CD4-positive, alpha-beta T cell treated with Interleukin-6 at 100 ng/mL for 8 hours (primary cell): Measurements from ENCODE around the gene PHLPP1.

ENCODE experiments used
- DNase-seq: peaks from one replicate; pipeline ENCODE4 v3.0.0-alpha.2; 2020; ENCODE audit warnings: mixed read lengths, low spot score

Gene PHLPP1

GRCh38 chr18:62744076-62744968 is 29.0 kb downstream of the PHLPP1 start:
- no peak for DNase-seq

DNA sequence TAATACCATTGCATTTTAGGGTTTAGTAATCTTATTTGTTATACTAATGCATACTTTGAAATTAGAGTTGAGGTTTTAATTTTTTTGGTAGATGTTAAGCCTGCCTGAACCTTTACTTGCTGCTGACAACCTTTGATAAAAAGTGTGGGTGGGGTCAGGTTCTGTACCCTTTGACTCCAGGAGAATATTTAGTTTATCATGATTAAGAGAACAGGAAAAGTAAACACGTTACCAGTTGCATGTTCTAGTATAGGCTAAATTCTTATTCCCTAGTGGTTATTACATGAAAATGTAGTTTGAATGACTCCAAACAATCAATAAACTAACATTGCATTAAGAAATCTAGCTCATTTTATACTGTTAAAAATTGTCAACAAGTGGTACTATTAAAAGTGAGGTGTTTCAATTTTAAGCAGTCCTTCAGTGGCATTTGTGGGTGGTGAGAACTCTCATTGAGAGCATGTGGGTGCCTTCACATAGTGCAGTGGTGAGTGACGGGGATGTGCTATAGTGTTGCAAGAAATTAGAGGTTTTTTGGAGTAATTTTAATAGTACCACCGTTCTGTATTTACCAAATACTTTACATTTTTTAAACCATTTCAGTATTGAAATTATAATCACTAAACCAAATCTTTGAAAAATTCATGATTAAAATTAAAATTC is 29.9 kb downstream of the PHLPP1 start:
- no peak for DNase-seq

DNA sequence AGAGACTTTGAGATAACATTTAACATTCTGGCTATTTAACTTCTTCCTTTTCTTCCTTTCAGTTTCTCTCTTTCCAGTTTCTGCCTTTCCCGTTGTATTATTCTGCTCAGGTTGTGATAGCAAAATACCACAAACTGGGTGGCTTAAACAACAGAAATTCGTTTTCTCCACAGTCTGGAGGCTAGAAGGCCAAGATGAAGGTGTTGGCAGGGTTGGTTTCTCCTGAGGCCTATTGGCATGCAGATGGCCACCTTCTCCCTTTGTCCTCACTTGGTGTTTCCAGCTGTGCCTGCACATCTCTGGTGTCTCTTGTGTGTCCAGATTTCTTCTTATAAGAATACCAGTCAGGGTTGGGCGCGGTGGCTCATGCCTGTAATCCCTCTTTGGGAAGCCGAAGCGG is 34.0 kb downstream of the PHLPP1 start:
- DNase-seq, result no peak

- DNase-seq, result no peak
These were observed 36.0 kb downstream of the PHLPP1 start for GRCh38 chr18:62751341-62751821.

DNA sequence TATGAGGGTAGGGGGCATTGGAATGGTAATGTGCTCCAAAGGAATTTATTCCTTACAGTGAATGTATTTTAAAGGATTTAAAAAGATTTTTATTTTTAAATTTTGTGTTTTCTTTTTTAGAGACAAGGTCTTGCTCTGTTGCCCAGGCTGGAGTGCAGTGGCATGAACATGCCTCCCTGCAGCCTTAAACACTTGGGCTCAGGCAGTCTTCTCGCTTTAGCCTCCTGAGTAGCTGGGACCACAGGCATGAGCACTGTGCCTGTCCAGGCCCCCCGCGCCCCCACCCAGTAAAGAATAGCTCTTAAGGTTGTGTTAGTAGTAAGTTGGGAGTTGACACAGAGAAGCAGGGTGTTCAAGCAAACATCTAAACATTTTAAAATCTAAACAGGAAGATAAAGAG is 36.6 kb downstream of the PHLPP1 start:
- DNase-seq, result no peak

GRCh38 chr18:62754026-62754425 is 38.7 kb downstream of the PHLPP1 start:
- no peak for DNase-seq

- DNase-seq, result no peak
These were observed 40.1 kb downstream of the PHLPP1 start for GRCh38 chr18:62755454-62755853.

- no peak for DNase-seq
These were observed 40.6 kb downstream of the PHLPP1 start for GRCh38 chr18:62755946-62756345.

GRCh38 chr18:62757399-62758010 is 42.2 kb downstream of the PHLPP1 start:
- DNase-seq, result no peak

GRCh38 chr18:62758591-62758990 is 43.2 kb downstream of the PHLPP1 start:
- no peak for DNase-seq

GRCh38 chr18:62759704-62760402 is 44.5 kb downstream of the PHLPP1 start:
- DNase-seq, result no peak

DNA sequence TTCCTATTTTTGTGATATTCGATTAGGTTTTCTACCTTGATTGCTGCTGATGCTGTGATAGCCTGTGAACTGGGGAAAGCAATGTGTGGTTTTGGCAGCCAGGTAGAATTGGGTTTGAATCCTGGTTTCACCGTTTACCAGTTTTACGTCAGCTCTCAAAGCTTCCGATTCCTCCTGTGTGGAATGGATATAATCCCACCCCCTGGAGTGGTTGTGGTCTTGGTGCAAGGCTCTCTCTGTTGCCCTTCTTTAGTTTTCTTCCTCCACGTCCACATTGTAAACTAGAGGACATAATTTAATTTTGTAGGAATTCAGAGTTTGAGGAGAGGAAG is 45.0 kb downstream of the PHLPP1 start:
- no peak for DNase-seq

DNA sequence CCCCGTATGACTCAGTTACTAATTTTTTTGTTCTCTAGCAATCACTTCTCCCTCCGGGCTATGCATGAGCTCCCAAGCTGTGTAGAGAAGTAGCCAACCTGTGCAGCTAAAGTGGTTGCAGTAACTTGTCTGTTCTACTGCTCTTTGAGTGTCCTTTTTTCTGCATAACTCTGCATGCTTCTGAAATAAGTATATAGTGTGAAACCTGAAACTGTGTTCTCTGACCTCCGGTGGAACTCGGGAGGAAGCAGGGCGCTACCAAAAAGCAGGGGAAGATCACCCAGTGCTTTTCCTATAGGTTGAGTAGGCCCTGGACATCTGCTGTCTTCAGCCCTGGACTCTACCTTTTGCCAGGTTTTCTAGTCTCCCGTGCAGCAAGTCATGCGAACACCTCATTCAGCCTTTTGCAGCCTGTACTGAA is 47.8 kb downstream of the PHLPP1 start:
- no peak for DNase-seq

- DNase-seq, result no peak
These were observed 50.9 kb downstream of the PHLPP1 start for GRCh38 chr18:62766266-62766665.

- no peak for DNase-seq
These were observed 52.0 kb downstream of the PHLPP1 start for GRCh38 chr18:62767321-62767720.

GRCh38 chr18:62767836-62768557 is 52.7 kb downstream of the PHLPP1 start:
- DNase-seq, result no peak

DNA sequence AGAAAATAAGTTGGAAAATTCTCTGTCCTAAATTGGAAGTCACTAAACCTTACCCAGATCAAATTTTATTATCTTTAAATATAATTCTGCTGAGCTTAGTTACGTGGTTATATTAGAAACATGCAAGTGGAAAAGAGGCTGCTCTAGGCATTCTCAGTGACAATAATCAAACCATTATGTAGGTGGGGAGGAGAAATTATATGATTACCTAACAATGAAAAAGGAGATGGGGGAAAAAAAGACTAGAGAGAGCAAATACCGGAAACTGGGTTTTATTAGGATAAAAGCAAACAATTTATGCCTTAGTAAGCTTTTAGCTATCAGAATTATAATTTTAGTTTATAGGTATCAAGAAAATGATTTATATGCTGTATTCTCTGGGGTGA is 53.2 kb downstream of the PHLPP1 start:
- no peak for DNase-seq

- DNase-seq, result no peak
These were observed 53.9 kb downstream of the PHLPP1 start for GRCh38 chr18:62769216-62769615.

- DNase-seq, result no peak
These were observed 56.3 kb downstream of the PHLPP1 start for GRCh38 chr18:62771494-62772270.

GRCh38 chr18:62772860-62773584 is 57.7 kb downstream of the PHLPP1 start:
- DNase-seq, result no peak
